ENCODE measurements around the gene TEX44.
A peak's percentile ranks its signal among the peaks of the same experiment; 100 is the strongest.
"Not testable (repeated sequence)": the region's sequence is repeated elsewhere in the genome, so short reads cannot be mapped to it uniquely, and the experiment has no call there.

The TEX44 gene

GRCh38 chr2:231581328-231581727, 11.3 kb upstream of the TEX44 start:
- DNase-seq (ENCODE audit: low spot score) = no peak
- ChIA-PET POLR2A (ENCODE audit: low non-redundant PET) (no interaction called here), CTCF (interaction anchor here (1.0 to 1.1 kb wide), 2 partner anchors 21 to 98 kb away, joined by 3 to 4 read pairs; no protein-coding TSS in a partner anchor)
- H3K27ac ChIP-seq = no peak overlapping the region
- no peak for TF ChIP-seq CTCF (conservative IDR thresholded peaks at IDR 0.05; ENCODE audit: low read depth)

DNA sequence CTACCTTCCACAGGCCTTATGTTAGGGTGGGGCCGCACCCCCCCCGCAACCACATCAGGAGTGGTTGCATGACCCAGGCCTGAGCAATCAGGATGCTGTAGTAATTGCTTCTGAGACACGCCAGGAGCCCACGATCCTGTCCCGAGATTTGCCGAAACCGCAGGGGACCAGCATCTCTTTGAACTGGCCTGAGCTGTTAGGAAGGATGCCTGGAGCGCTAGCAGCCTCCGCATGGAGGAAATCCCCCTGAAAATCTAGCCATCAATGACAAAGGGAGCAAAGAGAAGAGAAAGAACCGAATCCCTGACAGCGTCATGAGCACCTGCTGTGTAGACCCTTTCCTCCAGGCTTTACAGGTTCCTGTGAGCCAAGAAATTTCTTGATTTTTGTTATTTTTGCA, 8.7 kb upstream of the TEX44 start:
- POLR2A ChIA-PET (ENCODE audit: low non-redundant PET) = no interaction called here
- TF ChIP-seq CTCF (conservative IDR thresholded peaks at IDR 0.05; ENCODE audit: low read depth) = no peak
- no peak overlapping the region for H3K27ac ChIP-seq
- no peak for DNase-seq (ENCODE audit: low spot score)
- CTCF ChIA-PET = no interaction called here

- DNase-seq (ENCODE audit: low spot score); POLR2A ChIA-PET (ENCODE audit: low non-redundant PET); CTCF ChIA-PET: not testable (repeated sequence)
These were observed 4.9 kb upstream of the TEX44 start for GRCh38 chr2:231587744-231588143.

DNA sequence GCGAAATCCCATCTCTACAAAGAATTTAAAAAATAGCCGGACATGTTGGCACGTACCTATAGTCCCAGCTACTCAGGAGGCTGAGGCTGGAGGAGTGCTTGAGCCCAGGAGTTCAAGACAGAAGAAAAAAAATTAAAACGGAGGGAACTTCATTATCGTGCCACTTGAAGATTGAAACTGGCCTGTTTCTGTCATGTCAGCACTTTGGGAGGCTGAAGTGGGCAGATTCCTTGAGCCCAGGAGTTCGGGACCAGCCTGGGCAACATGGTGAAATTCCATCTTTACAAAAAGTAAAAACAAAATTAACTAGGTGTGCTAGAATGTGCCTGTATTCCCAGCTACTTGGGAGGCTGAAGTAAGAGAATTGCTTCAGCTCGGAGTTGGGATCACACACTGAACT, 3.0 kb upstream of the TEX44 start:
- H3K27ac ChIP-seq = no peak overlapping the region
- CTCF ChIA-PET = interaction anchor here (1.9 kb wide), 1 partner anchor 12 kb away, joined by 5 read pairs; no protein-coding TSS in a partner anchor
- POLR2A ChIA-PET (ENCODE audit: low non-redundant PET) = no interaction called here
- no peak for TF ChIP-seq CTCF (conservative IDR thresholded peaks at IDR 0.05; ENCODE audit: low read depth)
- no peak for DNase-seq (ENCODE audit: low spot score)

More at GRCh38 chr2:231587744-231588143, 4.9 kb upstream of the TEX44 start:
- not testable (repeated sequence) for H3K27ac ChIP-seq

DNA sequence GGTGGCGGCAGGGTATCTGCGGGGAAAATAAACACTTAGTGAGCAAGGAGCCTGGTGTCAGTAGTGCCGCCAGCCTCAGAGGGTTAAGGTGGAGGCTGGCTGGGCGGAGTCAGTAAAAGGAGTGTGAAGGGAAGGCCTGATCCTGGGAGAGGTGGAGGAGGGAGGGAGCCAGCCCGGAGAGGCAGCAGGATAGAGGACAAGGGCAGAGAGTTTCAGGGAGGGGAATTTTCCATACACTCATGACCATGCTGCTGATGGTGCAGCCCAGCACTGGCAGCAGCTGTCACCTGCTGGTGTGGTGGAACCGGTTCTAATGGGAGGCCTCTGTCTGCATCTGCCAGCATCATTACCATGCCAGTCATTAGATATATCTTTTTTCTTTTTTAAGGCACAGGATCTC, 2.0 kb upstream of the TEX44 start:
- no peak for TF ChIP-seq CTCF (conservative IDR thresholded peaks at IDR 0.05; ENCODE audit: low read depth)
- ChIA-PET CTCF (interaction anchor here (0.7 to 1.9 kb wide), 2 partner anchors 11 to 58 kb away, joined by 5 read pairs; no protein-coding TSS in a partner anchor), POLR2A (ENCODE audit: low non-redundant PET) (no interaction called here)
- no peak overlapping the region for H3K27ac ChIP-seq
- DNase-seq (ENCODE audit: low spot score) = no peak

GRCh38 chr2:231593666-231594065, 1.0 kb downstream of the TEX44 start:
- no peak overlapping the region for H3K27ac ChIP-seq
- POLR2A ChIA-PET (ENCODE audit: low non-redundant PET) = no interaction called here
- no peak for TF ChIP-seq CTCF (conservative IDR thresholded peaks at IDR 0.05; ENCODE audit: low read depth)
- DNase-seq (ENCODE audit: low spot score) = no peak
- CTCF ChIA-PET = interaction anchor here (0.5 to 1.4 kb wide), 4 partner anchors 8 to 76 kb away, joined by 3 to 4 read pairs (median 4); no protein-coding TSS in a partner anchor

GRCh38 chr2:231597014-231597611, 4.4 kb downstream of the TEX44 start:
- 0 out of 2 replicates have a peak overlapping the region, but pooled peaks have one; percentile 1 for H3K27ac ChIP-seq
- no peak for DNase-seq (ENCODE audit: low spot score)
- CTCF ChIA-PET = interaction anchor here (0.7 kb wide), 1 partner anchor 83 kb away, joined by 3 read pairs; no protein-coding TSS in a partner anchor
- no peak for TF ChIP-seq CTCF (conservative IDR thresholded peaks at IDR 0.05; ENCODE audit: low read depth)
- POLR2A ChIA-PET (ENCODE audit: low non-redundant PET) = no interaction called here

Measured in RWPE1 (cell line).